H9 (cell line): ENCODE data around the gene RPL22. TPM values are rescaled to one million over a fixed set of nuclear protein-coding genes. Genes with fewer than 3 reads are reported as not detected.

Experiments
- DNase-seq: peaks from one replicate; pipeline ENCODE4 v3.0.0-alpha.2; 2017
- H2AFZ ChIP-seq: one replicate; pipeline ENCODE4 v1.6.1; 2013; ENCODE audit warnings: mild to moderate bottlenecking, low read length, control low read depth, moderate library complexity
- H2AK5ac ChIP-seq: 2 replicates; pipeline ENCODE4 v1.6.1; 2013; ENCODE audit warnings: low read length, control low read depth, mixed read lengths; ENCODE audit not compliant: insufficient read length
- H2BK120ac ChIP-seq: one replicate; pipeline ENCODE4 v1.6.1; 2013; ENCODE audit warnings: low read depth, mild to moderate bottlenecking, low read length, control low read depth, inconsistent platforms; ENCODE audit not compliant: poor library complexity, severe bottlenecking
- H2BK12ac ChIP-seq: 2 replicates; pipeline ENCODE4 v1.6.1; 2013; ENCODE audit warnings: low read length, control low read depth, mixed read lengths, low read depth; ENCODE audit not compliant: insufficient read length
- H2BK15ac ChIP-seq: 2 replicates; pipeline ENCODE4 v1.6.1; 2013; ENCODE audit warnings: low read depth, low read length, control low read depth
- H2BK20ac ChIP-seq: one replicate; pipeline ENCODE4 v1.6.1; 2013; ENCODE audit warnings: low read depth, mild to moderate bottlenecking, low read length, control low read depth, inconsistent platforms; ENCODE audit not compliant: poor library complexity, severe bottlenecking
- H2BK5ac ChIP-seq: 2 replicates; pipeline ENCODE4 v1.6.1; 2013; ENCODE audit warnings: low read length, control low read depth, mixed read lengths; ENCODE audit not compliant: insufficient read length
- H3K14ac ChIP-seq: 2 replicates; pipeline ENCODE4 v1.6.1; 2013; ENCODE audit warnings: low read length, control low read depth; ENCODE audit not compliant: insufficient read depth
- H3K18ac ChIP-seq: 2 replicates; pipeline ENCODE4 v1.6.1; 2013; ENCODE audit warnings: low read depth, mild to moderate bottlenecking, mixed read lengths, low read length, control low read depth; ENCODE audit not compliant: insufficient read length
- H3K23ac ChIP-seq: 2 replicates; pipeline ENCODE4 v1.6.1; 2013; ENCODE audit warnings: low read length, control low read depth, mixed read lengths, low read depth; ENCODE audit not compliant: insufficient read length
- H3K23me2 ChIP-seq: 2 replicates; pipeline ENCODE4 v1.6.1; 2013; ENCODE audit warnings: low read depth, mild to moderate bottlenecking, mixed read lengths, low read length, control low read depth; ENCODE audit not compliant: insufficient read length, poor library complexity, severe bottlenecking
- H3K27ac ChIP-seq: 2 replicates; pipeline ENCODE4 v1.5.1; 2013; ENCODE audit warnings: low read length, control low read depth, mixed read lengths, low read depth; ENCODE audit not compliant: insufficient read length
- H3K27me3 ChIP-seq: 2 replicates; pipeline ENCODE4 v1.6.1; 2013; ENCODE audit warnings: low read length, control low read depth, inconsistent platforms; ENCODE audit not compliant: insufficient read depth
- H3K4ac ChIP-seq: 2 replicates; pipeline ENCODE4 v1.6.1; 2013; ENCODE audit warnings: low read depth, mild to moderate bottlenecking, control low read depth, inconsistent platforms, low read length, moderate library complexity
- H3K4me1 ChIP-seq: 2 replicates; pipeline ENCODE4 v1.6.1; 2013; ENCODE audit warnings: low read length, control low read depth, inconsistent platforms; ENCODE audit not compliant: insufficient read depth
- H3K4me2 ChIP-seq: 2 replicates; pipeline ENCODE4 v1.6.1; 2013; ENCODE audit warnings: low read length, control low read depth, mixed read lengths; ENCODE audit not compliant: insufficient read length, insufficient read depth
- H3K56ac ChIP-seq: 2 replicates; pipeline ENCODE4 v1.6.1; 2013; ENCODE audit warnings: low read depth, mild to moderate bottlenecking, mixed read lengths, low read length, control low read depth; ENCODE audit not compliant: insufficient read length
- H3K79me1 ChIP-seq: 2 replicates; pipeline ENCODE4 v1.6.1; 2013; ENCODE audit warnings: low read depth, mild to moderate bottlenecking, moderate library complexity, low read length, control low read depth, inconsistent platforms; ENCODE audit not compliant: insufficient read depth, poor library complexity, severe bottlenecking
- H3K79me2 ChIP-seq: 2 replicates; pipeline ENCODE4 v1.6.1; 2013; ENCODE audit warnings: low read length, control low read depth, inconsistent platforms; ENCODE audit not compliant: insufficient read depth
- H3K9ac ChIP-seq: 2 replicates; pipeline ENCODE4 v1.6.1; 2013; ENCODE audit warnings: low read length, control low read depth, mixed read lengths; ENCODE audit not compliant: insufficient read length; ENCODE audit errors: extremely low read depth
- H3K9me3 ChIP-seq: one replicate; pipeline ENCODE4 v1.6.1; 2013; ENCODE audit warnings: low read depth, low read length, inconsistent platforms; ENCODE audit not compliant: control insufficient read depth
- H3T11ph ChIP-seq: one replicate; pipeline ENCODE4 v1.6.1; 2013; ENCODE audit warnings: mild to moderate bottlenecking, low read length, control low read depth, inconsistent platforms
- H4K20me1 ChIP-seq: one replicate; pipeline ENCODE4 v1.6.1; 2013; ENCODE audit not compliant: control insufficient read depth, insufficient read length, insufficient read depth
- H4K5ac ChIP-seq: 2 replicates; pipeline ENCODE4 v1.6.1; 2013; ENCODE audit warnings: low read depth, mild to moderate bottlenecking, mixed read lengths, low read length, control low read depth; ENCODE audit not compliant: insufficient read length
- H4K8ac ChIP-seq: replicated peaks from 2 replicates; pipeline ENCODE4 v1.6.1; 2013; ENCODE audit warnings: low read length, control low read depth, mixed read lengths, low read depth; ENCODE audit not compliant: insufficient read length
- H4K91ac ChIP-seq: 2 replicates; pipeline ENCODE4 v1.6.1; 2013; ENCODE audit warnings: low read depth, mild to moderate bottlenecking, moderate library complexity, mixed read lengths, low read length, control low read depth; ENCODE audit not compliant: insufficient read length
- H3K27ac Mint-ChIP-seq, 3 experiments: 2 replicates in 2 of 3; 3 replicates in 1 of 3; pipeline ENCODE4 v1.8.0; 2020 to 2021; ENCODE audit warnings: mixed read lengths in 3 of 3, mild to moderate bottlenecking in 1 of 3, moderate library complexity in 1 of 3
- H3K27me3 Mint-ChIP-seq: 2 replicates; pipeline ENCODE4 v1.8.0; 2021; ENCODE audit warnings: low read depth, mild to moderate bottlenecking, moderate library complexity, mixed read lengths
- H3K36me3 Mint-ChIP-seq, 3 experiments: 2 replicates in 2 of 3; 3 replicates in 1 of 3; pipeline ENCODE4 v1.8.0; 2020 to 2021; ENCODE audit warnings: low read depth in 3 of 3, mixed read lengths in 3 of 3; ENCODE audit not compliant: insufficient read depth in 1 of 3
- H3K4me1 Mint-ChIP-seq, 2 experiments: 2 replicates each; pipeline ENCODE4 v1.8.0; 2020; ENCODE audit warnings: mixed read lengths in 2 of 2
- H3K4me3 Mint-ChIP-seq, 2 experiments: 2 replicates in 1 of 2; 3 replicates in 1 of 2; pipeline ENCODE4 v1.8.0; 2020 to 2021; ENCODE audit warnings: mild to moderate bottlenecking in 2 of 2, mixed read lengths in 2 of 2, moderate library complexity in 1 of 2
- H3K9me3 Mint-ChIP-seq, 2 experiments: 2 replicates in 1 of 2; 3 replicates in 1 of 2; pipeline ENCODE4 v1.8.0; 2020; ENCODE audit warnings: mild to moderate bottlenecking in 2 of 2, mixed read lengths in 2 of 2, moderate library complexity in 1 of 2
- WGBS: extraction: QIAGEN DNeasy Blood & Tissue Kit; methylation state at CpG from one replicate; pipeline ENCODE4 v1.1.7; 2013; ENCODE audit warnings: missing lambda C conversion rate, low lambda C conversion rate, mixed read lengths; ENCODE audit not compliant: insufficient read length; ENCODE audit errors: extremely low coverage; 5-methylcytosine and 5-hydroxymethylcytosine counted together
- total RNA-seq: library from RNA; stranded (reverse); gene quantifications from 2 replicates; pipeline ENCODE4 v1.2.1, GENCODE V29; 2021
- TF ChIP-seq, protein P1 (sequence below): fragments of 200-600 bp; sonication (generic); conservative IDR thresholded peaks from 3 replicates; pipeline ENCODE4 v1.8.0; 2021; ENCODE audit warnings: antibody characterized with exemption, mild to moderate bottlenecking

Gene RPL22
- total RNA-seq, 1 experiment from 2014 or later = 582 TPM

DNA sequence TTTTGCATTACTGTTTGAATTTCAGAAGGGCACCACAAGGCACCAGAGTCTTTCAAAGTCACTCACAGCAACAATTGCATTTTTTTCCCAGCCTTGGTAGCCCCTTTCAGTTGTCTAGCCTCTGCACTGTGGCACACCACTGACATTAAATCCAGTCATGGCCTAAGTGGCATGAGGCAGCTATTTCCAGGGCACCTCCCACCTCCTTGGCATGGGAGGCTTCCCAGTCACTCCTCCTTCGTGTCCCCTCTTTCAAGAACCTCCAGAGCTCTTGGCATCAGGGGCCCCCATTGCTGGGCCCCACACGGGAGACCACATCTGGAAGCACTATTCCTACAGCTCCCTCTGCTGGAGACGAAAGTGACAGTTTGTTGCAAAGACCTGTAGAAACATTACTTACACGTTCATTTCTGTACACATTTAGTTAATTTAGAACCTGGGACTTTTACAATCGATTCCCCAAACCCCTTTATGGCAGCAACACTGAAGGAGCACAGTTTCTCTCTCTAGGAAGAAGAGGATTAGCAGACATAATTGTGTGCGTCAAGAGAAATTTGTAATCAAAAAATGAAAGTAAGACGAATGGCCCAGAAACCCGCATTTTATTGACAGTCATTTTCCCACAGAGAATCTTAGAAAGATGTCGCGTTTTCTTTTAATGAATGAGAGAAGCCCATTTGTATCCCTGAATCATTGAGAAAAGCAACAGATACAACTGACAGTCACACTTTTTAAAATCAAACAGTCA is 13.6 kb downstream of the RPL22 start:
- H3K79me2 ChIP-seq = peaks cover 5% of the 10 kb centered on the region; the same call in 1 of the 2 replicates
- H3K9me3 Mint-ChIP-seq = no peaks in the 10 kb centered on the region
- peaks cover 37 to 43% of the 10 kb centered on the region in 2 experiments for H3K4me1 Mint-ChIP-seq
- no CpG with 5 or more reads among the region's 10 CpGs for WGBS
- H3K18ac ChIP-seq = no peak overlapping the region
- H3K36me3 Mint-ChIP-seq = peaks cover 28 to 60% (median 42%) of the 10 kb centered on the region in 3 experiments; a peak in 6 of 7 replicates
- H3K4ac ChIP-seq = no peak overlapping the region
- H3K27me3 ChIP-seq = no peaks in the 10 kb centered on the region; the same call in 1 of the 2 replicates
- peak; percentile 62 for DNase-seq
- H3K4me3 Mint-ChIP-seq = no peak overlapping the region; a peak in 2 of 5 replicates
- H3K27ac ChIP-seq = no peak overlapping the region
- no peak overlapping the region for H2BK15ac ChIP-seq
- no peak overlapping the region for H2BK120ac ChIP-seq
- peak overlapping the region; percentile 15 for H3K4me2 ChIP-seq
- peak overlapping the region in 1 of 3 experiments; percentile 32; a peak in 1 of 7 replicates for H3K27ac Mint-ChIP-seq
- no peak overlapping the region for H4K5ac ChIP-seq
- H4K8ac ChIP-seq = no peak overlapping the region
- H3K79me1 ChIP-seq = peaks cover 4% of the 10 kb centered on the region
- H2BK20ac ChIP-seq = no peak overlapping the region
- H3K23me2 ChIP-seq = no peaks in the 10 kb centered on the region
- H3K56ac ChIP-seq = no peak overlapping the region
- no peak overlapping the region for H3K9ac ChIP-seq
- H3T11ph ChIP-seq = no peak overlapping the region
- peaks cover 4% of the 10 kb centered on the region; the same call in 1 of the 2 replicates for H3K4me1 ChIP-seq
- no peak overlapping the region for H2AFZ ChIP-seq
- H2AK5ac ChIP-seq = no peak overlapping the region
- no peak overlapping the region for H2BK5ac ChIP-seq
- H3K27me3 Mint-ChIP-seq = peaks cover 29% of the 10 kb centered on the region
- H4K20me1 ChIP-seq = no peaks in the 10 kb centered on the region
- no peak overlapping the region for H3K14ac ChIP-seq
- TF ChIP-seq, protein P1, sequence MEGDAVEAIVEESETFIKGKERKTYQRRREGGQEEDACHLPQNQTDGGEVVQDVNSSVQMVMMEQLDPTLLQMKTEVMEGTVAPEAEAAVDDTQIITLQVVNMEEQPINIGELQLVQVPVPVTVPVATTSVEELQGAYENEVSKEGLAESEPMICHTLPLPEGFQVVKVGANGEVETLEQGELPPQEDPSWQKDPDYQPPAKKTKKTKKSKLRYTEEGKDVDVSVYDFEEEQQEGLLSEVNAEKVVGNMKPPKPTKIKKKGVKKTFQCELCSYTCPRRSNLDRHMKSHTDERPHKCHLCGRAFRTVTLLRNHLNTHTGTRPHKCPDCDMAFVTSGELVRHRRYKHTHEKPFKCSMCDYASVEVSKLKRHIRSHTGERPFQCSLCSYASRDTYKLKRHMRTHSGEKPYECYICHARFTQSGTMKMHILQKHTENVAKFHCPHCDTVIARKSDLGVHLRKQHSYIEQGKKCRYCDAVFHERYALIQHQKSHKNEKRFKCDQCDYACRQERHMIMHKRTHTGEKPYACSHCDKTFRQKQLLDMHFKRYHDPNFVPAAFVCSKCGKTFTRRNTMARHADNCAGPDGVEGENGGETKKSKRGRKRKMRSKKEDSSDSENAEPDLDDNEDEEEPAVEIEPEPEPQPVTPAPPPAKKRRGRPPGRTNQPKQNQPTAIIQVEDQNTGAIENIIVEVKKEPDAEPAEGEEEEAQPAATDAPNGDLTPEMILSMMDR = peak; percentile 76
- H3K23ac ChIP-seq = no peak overlapping the region
- no peaks in the 10 kb centered on the region for H3K9me3 ChIP-seq
- H4K91ac ChIP-seq = no peak overlapping the region
- no peak overlapping the region for H2BK12ac ChIP-seq
